ENCODE results near the gene COX8A. TPM values are rescaled to one million over a fixed set of nuclear protein-coding genes. Genes with fewer than 3 reads are reported as not detected.

The COX8A gene
- total and polyA plus RNA-seq, 9 of the 15 experiments (the other 6 are each of a cell fraction or from before 2014, with no cell fraction given): 274 to 1,206 (median 526) TPM

GRCh38 chr11:63970902-63971301, 3.5 kb upstream of the COX8A start (continued):
- TF ChIP-seq ZBTB33 (CRISPR knock-in tag; IDR thresholded peaks at IDR 0.05) (0 out of 2 replicates have a peak, but pooled peaks have one; percentile 38), ZNF395 (CRISPR knock-in tag; IDR thresholded peaks at IDR 0.05) (peak; percentile 24; the same call in 1 of the 2 replicates), ZNF197 (CRISPR knock-in tag; IDR thresholded peaks at IDR 0.05; ENCODE audit: low read depth) (0 out of 2 replicates have a peak, but pooled peaks have one; percentile 37), SRSF1 (IDR thresholded peaks at IDR 0.05; ENCODE audit: low read depth, low read length) (no peak), BHLHE40 (IDR thresholded peaks at IDR 0.05; ENCODE audit: low read length) (peak; percentile 66), ZNF592 (IDR thresholded peaks at IDR 0.05) (0 out of 2 replicates have a peak, but pooled peaks have one; percentile 38), RAD51 (IDR thresholded peaks at IDR 0.05; ENCODE audit: borderline replicate concordance, low read depth) (0 out of 2 replicates have a peak, but pooled peaks have one; percentile 58), ZNF318 (IDR thresholded peaks at IDR 0.05; ENCODE audit: borderline replicate concordance in 1 of 2, low read depth in 1 of 2) (no peak), ZNF668 (CRISPR knock-in tag; IDR thresholded peaks at IDR 0.05) (no peak), BRCA1 (IDR thresholded peaks at IDR 0.05) (no peak), BRCA1 (CRISPR knock-in tag; IDR thresholded peaks at IDR 0.05) (no peak), SPI1 (IDR thresholded peaks at IDR 0.05; ENCODE audit: borderline replicate concordance, low read depth, low read length) (peak; percentile 21; the same call in 1 of the 2 replicates)

Measured in K562 (cell line).